Measurements from ENCODE around the gene STX1A.

Gene STX1A

GRCh38 chr7:73719806-73720169, 319 bp upstream of the STX1A start:
- H3K4me3 ChIP-seq (ENCODE audit: low read depth, low read length) = peak overlapping the region; percentile 45
- peaks cover 12% of the 10 kb centered on the region for H3K4me1 ChIP-seq
- H3K9me3 ChIP-seq = no peaks in the 10 kb centered on the region
- no peak for DNase-seq
- H3K36me3 ChIP-seq = no peaks in the 10 kb centered on the region
- no peak for TF ChIP-seq CTCF (IDR thresholded peaks at IDR 0.05; ENCODE audit: low read depth, low read length)
- no peaks in the 10 kb centered on the region for H3K27me3 ChIP-seq

- Histone ChIP-seq H3K36me3 (no peaks in the 10 kb centered on the region), H3K9me3 (no peaks in the 10 kb centered on the region), H3K4me3 (ENCODE audit: low read depth, low read length) (peak overlapping the region; percentile 81), H3K27me3 (no peaks in the 10 kb centered on the region), H3K4me1 (peaks cover 12% of the 10 kb centered on the region)
- DNase-seq = no peak
- no peak for TF ChIP-seq CTCF (IDR thresholded peaks at IDR 0.05; ENCODE audit: low read depth, low read length)
Observed at GRCh38 chr7:73718438-73718881, 1.0 kb downstream of the STX1A start.

- TF ChIP-seq CTCF (IDR thresholded peaks at IDR 0.05; ENCODE audit: low read depth, low read length) = no peak
- H3K27me3 ChIP-seq = no peaks in the 10 kb centered on the region
- no peaks in the 10 kb centered on the region for H3K36me3 ChIP-seq
- H3K4me3 ChIP-seq (ENCODE audit: low read depth, low read length) = peak overlapping the region; percentile 8
- peaks cover 12% of the 10 kb centered on the region for H3K4me1 ChIP-seq
- no peaks in the 10 kb centered on the region for H3K9me3 ChIP-seq
- no peak for DNase-seq
Observed at GRCh38 chr7:73717991-73718405, 1.5 kb downstream of the STX1A start.

GRCh38 chr7:73717025-73717807, 2.3 kb downstream of the STX1A start:
- no peak for TF ChIP-seq CTCF (IDR thresholded peaks at IDR 0.05; ENCODE audit: low read depth, low read length)
- no peak overlapping the region for H3K4me3 ChIP-seq (ENCODE audit: low read depth, low read length)
- H3K4me1 ChIP-seq = peaks cover 12% of the 10 kb centered on the region
- H3K27me3 ChIP-seq = no peaks in the 10 kb centered on the region
- no peaks in the 10 kb centered on the region for H3K36me3 ChIP-seq
- no peaks in the 10 kb centered on the region for H3K9me3 ChIP-seq
- no peak for DNase-seq

GRCh38 chr7:73716318-73716890, 3.1 kb downstream of the STX1A start:
- Histone ChIP-seq H3K4me1 (peaks cover 12% of the 10 kb centered on the region), H3K36me3 (no peaks in the 10 kb centered on the region), H3K4me3 (ENCODE audit: low read depth, low read length) (no peak overlapping the region), H3K9me3 (no peaks in the 10 kb centered on the region), H3K27me3 (no peaks in the 10 kb centered on the region)
- DNase-seq = no peak
- TF ChIP-seq CTCF (IDR thresholded peaks at IDR 0.05; ENCODE audit: low read depth, low read length) = no peak
